Measurements from ENCODE around the gene CELA1. TPM values are rescaled to one million over a fixed set of nuclear protein-coding genes. Genes with fewer than 3 reads are reported as not detected.

The CELA1 gene
- total and polyA plus RNA-seq, 10 of the 15 experiments (the other 5 are each of a cell fraction or from before 2014, with no cell fraction given) = not detected

DNA sequence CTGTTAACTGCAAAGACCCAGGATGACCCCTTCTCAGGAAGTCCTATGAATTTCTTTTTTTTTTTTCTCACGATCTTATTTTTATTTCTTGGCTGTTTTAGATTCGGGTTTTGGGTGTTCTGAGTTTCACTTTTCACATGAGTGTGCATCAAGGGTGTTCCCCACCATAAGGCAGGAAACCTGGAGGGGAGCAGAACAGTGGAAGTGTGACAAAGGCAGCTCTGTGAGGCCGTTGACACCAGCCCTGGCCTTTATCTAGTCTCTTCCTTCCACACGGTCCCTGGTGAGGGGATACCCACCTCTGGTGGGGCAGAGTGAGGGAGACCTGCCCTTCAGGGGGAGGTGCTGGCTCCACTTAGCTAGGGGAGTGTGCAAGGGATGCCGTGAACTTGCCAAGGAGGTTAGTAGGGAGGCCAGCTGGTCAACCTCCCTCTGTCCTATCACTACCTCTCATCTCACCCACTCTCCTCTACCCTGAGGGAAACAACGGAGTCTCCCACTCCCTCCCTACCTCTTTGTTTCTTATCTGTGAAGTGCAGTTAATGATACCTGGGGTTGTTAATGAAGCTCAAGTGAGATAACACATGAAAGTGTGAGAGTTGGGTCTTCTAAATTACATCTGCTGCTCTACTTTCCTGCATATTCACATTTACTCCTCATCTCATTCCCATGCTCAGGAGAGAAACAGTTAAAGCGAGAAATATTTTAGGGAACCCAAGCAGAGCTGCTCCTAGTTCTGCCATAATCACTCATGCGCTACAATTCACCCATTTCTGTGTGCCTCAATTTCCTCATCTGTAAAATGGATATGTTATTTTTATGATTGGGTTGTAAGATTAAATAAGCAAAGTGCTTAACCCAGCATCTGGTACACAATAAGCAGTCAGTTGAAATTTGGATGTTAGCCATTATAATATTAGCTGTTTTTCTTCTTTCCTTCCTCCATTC, 49.1 kb upstream of the CELA1 start (continued):
- no peak for TF ChIP-seq ATF7 (IDR thresholded peaks at IDR 0.05; ENCODE audit: low read depth)
- no peak for TF ChIP-seq CEBPB (IDR thresholded peaks at IDR 0.05; ENCODE audit: borderline replicate concordance in 1 of 2, low read depth in 2 of 2, low read length in 2 of 2)
- TF ChIP-seq, protein P1, sequence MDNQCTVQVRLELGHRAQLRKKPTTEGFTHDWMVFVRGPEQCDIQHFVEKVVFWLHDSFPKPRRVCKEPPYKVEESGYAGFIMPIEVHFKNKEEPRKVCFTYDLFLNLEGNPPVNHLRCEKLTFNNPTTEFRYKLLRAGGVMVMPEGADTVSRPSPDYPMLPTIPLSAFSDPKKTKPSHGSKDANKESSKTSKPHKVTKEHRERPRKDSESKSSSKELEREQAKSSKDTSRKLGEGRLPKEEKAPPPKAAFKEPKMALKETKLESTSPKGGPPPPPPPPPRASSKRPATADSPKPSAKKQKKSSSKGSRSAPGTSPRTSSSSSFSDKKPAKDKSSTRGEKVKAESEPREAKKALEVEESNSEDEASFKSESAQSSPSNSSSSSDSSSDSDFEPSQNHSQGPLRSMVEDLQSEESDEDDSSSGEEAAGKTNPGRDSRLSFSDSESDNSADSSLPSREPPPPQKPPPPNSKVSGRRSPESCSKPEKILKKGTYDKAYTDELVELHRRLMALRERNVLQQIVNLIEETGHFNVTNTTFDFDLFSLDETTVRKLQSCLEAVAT (IDR thresholded peaks at IDR 0.05) = no peak
- TF ChIP-seq TBL1XR1 (IDR thresholded peaks at IDR 0.05; ENCODE audit: low read depth, low read length) = no peak
- TF ChIP-seq, protein P2, sequence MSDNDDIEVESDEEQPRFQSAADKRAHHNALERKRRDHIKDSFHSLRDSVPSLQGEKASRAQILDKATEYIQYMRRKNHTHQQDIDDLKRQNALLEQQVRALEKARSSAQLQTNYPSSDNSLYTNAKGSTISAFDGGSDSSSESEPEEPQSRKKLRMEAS (IDR thresholded peaks at IDR 0.05; ENCODE audit: low read depth, low read length) = no peak
- TF ChIP-seq POU2F2 (IDR thresholded peaks at IDR 0.05; ENCODE audit: borderline replicate concordance, low read depth, low read length) = no peak
- TF ChIP-seq ASH2L (IDR thresholded peaks at IDR 0.05; ENCODE audit: borderline replicate concordance, low read depth) = no peak
- TF ChIP-seq, protein P3, sequence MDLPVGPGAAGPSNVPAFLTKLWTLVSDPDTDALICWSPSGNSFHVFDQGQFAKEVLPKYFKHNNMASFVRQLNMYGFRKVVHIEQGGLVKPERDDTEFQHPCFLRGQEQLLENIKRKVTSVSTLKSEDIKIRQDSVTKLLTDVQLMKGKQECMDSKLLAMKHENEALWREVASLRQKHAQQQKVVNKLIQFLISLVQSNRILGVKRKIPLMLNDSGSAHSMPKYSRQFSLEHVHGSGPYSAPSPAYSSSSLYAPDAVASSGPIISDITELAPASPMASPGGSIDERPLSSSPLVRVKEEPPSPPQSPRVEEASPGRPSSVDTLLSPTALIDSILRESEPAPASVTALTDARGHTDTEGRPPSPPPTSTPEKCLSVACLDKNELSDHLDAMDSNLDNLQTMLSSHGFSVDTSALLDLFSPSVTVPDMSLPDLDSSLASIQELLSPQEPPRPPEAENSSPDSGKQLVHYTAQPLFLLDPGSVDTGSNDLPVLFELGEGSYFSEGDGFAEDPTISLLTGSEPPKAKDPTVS (IDR thresholded peaks at IDR 0.05; ENCODE audit: low read depth, low read length) = no peak
- no peak for TF ChIP-seq NFXL1 (IDR thresholded peaks at IDR 0.05; ENCODE audit: borderline replicate concordance)
- no peak for TF ChIP-seq MYB (IDR thresholded peaks at IDR 0.05; ENCODE audit: borderline replicate concordance, low read depth, low read length)
- TF ChIP-seq PML (IDR thresholded peaks at IDR 0.05; ENCODE audit: low read length) = no peak
- TF ChIP-seq CBX5 (IDR thresholded peaks at IDR 0.05; ENCODE audit: low read depth) = no peak
